BJ (cell line): ENCODE results near the gene MSH6. TPM values are rescaled to one million over a fixed set of nuclear protein-coding genes. Genes with fewer than 3 reads are reported as not detected.

ENCODE experiments used
- CTCF ChIA-PET: fragments of 350-600 bp; formaldehyde crosslinking; extraction: SDS; loops from one replicate; lab custom pipeline; 2021; ENCODE audit warnings: antibody characterized with exemption, inconsistent platforms; lab: Yijun Ruan, JAX
- POLR2A ChIA-PET: fragments of 300-600 bp; sonication (Branson Sonifier 250); formaldehyde crosslinking; extraction: SDS; loops from one replicate; lab custom pipeline; 2021; ENCODE audit warnings: antibody characterized with exemption; lab: Charles Lee
- DNase-seq: peaks from one replicate; pipeline ENCODE4 v3.0.0-alpha.2; 2011; ENCODE audit warnings: low read depth
- H3K27me3 ChIP-seq: 2 replicates; pipeline ENCODE4 v1.6.0; 2011; ENCODE audit warnings: low read length; ENCODE audit not compliant: control insufficient read depth, insufficient read depth
- H3K36me3 ChIP-seq: 2 replicates; pipeline ENCODE4 v1.5.1; 2011; ENCODE audit warnings: low read length; ENCODE audit not compliant: control insufficient read depth, insufficient read depth
- H3K4me3 ChIP-seq: 2 replicates; pipeline ENCODE4 v1.5.1; 2011; ENCODE audit warnings: low read depth, mild to moderate bottlenecking, control low read depth, low read length
- CTCF ChIP-seq: IDR thresholded peaks from 2 replicates; pipeline ENCODE4 v1.5.1; 2011; ENCODE audit warnings: low read depth, mild to moderate bottlenecking, control low read depth, inconsistent platforms, low read length, moderate library complexity; ENCODE audit not compliant: insufficient read depth
- polyA plus RNA-seq: library from polyadenylated mRNA; depleted of rRNA; stranded (reverse); fragments of >200 nt; gene quantifications from 2 replicates; pipeline ENCODE4 v1.2.3, GENCODE V29; 2011

MSH6 gene
- polyA plus RNA-seq, 1 experiment = 13.7 TPM

- DNase-seq = no peak
- POLR2A ChIA-PET = no interaction called here
Observed at GRCh38 chr2:47772343-47772742, 10.6 kb upstream of the MSH6 start.

GRCh38 chr2:47774567-47774966 lies 8.4 kb upstream of the MSH6 start:
- Histone ChIP-seq H3K4me3 (no peak overlapping the region), H3K36me3 (no peaks in the 10 kb centered on the region), H3K27me3 (no peaks in the 10 kb centered on the region)
- CTCF ChIA-PET = interaction anchor here (1.3 kb wide), 1 partner anchor 337 kb away, joined by 3 read pairs; no protein-coding TSS in a partner anchor
- POLR2A ChIA-PET = no interaction called here
- no peak for TF ChIP-seq CTCF
- no peak for DNase-seq

More at GRCh38 chr2:47772343-47772742, 10.6 kb upstream of the MSH6 start:
- H3K4me3 ChIP-seq = no peak overlapping the region
- TF ChIP-seq CTCF = no peak
- no peaks in the 10 kb centered on the region for H3K27me3 ChIP-seq
- CTCF ChIA-PET = no interaction called here
- no peaks in the 10 kb centered on the region for H3K36me3 ChIP-seq

GRCh38 chr2:47777277-47777937 lies 5.5 kb upstream of the MSH6 start:
- no peaks in the 10 kb centered on the region for H3K27me3 ChIP-seq
- no peak for DNase-seq
- no peak for TF ChIP-seq CTCF
- H3K4me3 ChIP-seq = no peak overlapping the region
- ChIA-PET CTCF (interaction anchor here (5.7 kb wide), 1 partner anchor 10 kb away, joined by 28 read pairs; no protein-coding TSS in a partner anchor), POLR2A (no interaction called here)
- H3K36me3 ChIP-seq = no peaks in the 10 kb centered on the region

GRCh38 chr2:47778698-47779425 lies 4.1 kb upstream of the MSH6 start:
- ChIA-PET CTCF (interaction anchor here (0.6 to 5.7 kb wide), 2 partner anchors 11 to 341 kb away, joined by 4 to 28 read pairs; no protein-coding TSS in a partner anchor), POLR2A (no interaction called here)
- Histone ChIP-seq H3K4me3 (no peak overlapping the region), H3K27me3 (no peaks in the 10 kb centered on the region), H3K36me3 (no peaks in the 10 kb centered on the region)
- TF ChIP-seq CTCF = no peak
- no peak for DNase-seq

GRCh38 chr2:47779426-47779790 lies 3.5 kb upstream of the MSH6 start:
- POLR2A ChIA-PET = no interaction called here
- CTCF ChIA-PET = interaction anchor here (0.6 to 5.7 kb wide), 3 partner anchors 12 to 341 kb away, joined by 3 to 28 read pairs (median 4); no protein-coding TSS in a partner anchor

More at GRCh38 chr2:47779426-47779790, 3.5 kb upstream of the MSH6 start:
- Histone ChIP-seq H3K27me3 (no peaks in the 10 kb centered on the region), H3K36me3 (no peaks in the 10 kb centered on the region), H3K4me3 (no peak overlapping the region)
- TF ChIP-seq CTCF = no peak
- DNase-seq = no peak
